Nephron progenitor cell (in vitro differentiated cells): ENCODE results near the gene LDLRAD3.
A peak's percentile ranks its signal among the peaks of the same experiment; 100 is the strongest.
"Not testable (repeated sequence)": the region's sequence is repeated elsewhere in the genome, so short reads cannot be mapped to it uniquely, and the experiment has no call there.

Experiments used
- DNase-seq: peaks from one replicate; pipeline ENCODE4 v3.0.0; 2021
- H3K27ac Mint-ChIP-seq: 2 replicates; pipeline ENCODE4 v1.8.0; 2021; ENCODE audit warnings: mild to moderate bottlenecking, moderate library complexity, mixed read lengths
- H3K27me3 Mint-ChIP-seq: 2 replicates; pipeline ENCODE4 v1.8.0; 2021; ENCODE audit warnings: mild to moderate bottlenecking, low read depth, mixed read lengths; ENCODE audit not compliant: poor library complexity
- H3K36me3 Mint-ChIP-seq: 2 replicates; pipeline ENCODE4 v1.8.0; 2021; ENCODE audit warnings: low read depth, mixed read lengths
- H3K4me1 Mint-ChIP-seq: 2 replicates; pipeline ENCODE4 v1.8.0; 2021; ENCODE audit warnings: mixed read lengths
- H3K4me3 Mint-ChIP-seq: 2 replicates; pipeline ENCODE4 v1.8.0; 2021; ENCODE audit warnings: mild to moderate bottlenecking, moderate library complexity, mixed read lengths
- H3K9me3 Mint-ChIP-seq: 2 replicates; pipeline ENCODE4 v1.8.0; 2021; ENCODE audit warnings: mild to moderate bottlenecking, moderate library complexity, mixed read lengths
- TF ChIP-seq, protein P1 (sequence below): fragments of 200-600 bp; sonication (generic); IDR thresholded peaks from 2 replicates; pipeline ENCODE4 v1.5.0; 2021; ENCODE audit warnings: antibody characterized with exemption

Gene LDLRAD3

GRCh38 chr11:36010010-36010740 lies 66.3 kb downstream of the LDLRAD3 start:
- TF ChIP-seq, protein P1, sequence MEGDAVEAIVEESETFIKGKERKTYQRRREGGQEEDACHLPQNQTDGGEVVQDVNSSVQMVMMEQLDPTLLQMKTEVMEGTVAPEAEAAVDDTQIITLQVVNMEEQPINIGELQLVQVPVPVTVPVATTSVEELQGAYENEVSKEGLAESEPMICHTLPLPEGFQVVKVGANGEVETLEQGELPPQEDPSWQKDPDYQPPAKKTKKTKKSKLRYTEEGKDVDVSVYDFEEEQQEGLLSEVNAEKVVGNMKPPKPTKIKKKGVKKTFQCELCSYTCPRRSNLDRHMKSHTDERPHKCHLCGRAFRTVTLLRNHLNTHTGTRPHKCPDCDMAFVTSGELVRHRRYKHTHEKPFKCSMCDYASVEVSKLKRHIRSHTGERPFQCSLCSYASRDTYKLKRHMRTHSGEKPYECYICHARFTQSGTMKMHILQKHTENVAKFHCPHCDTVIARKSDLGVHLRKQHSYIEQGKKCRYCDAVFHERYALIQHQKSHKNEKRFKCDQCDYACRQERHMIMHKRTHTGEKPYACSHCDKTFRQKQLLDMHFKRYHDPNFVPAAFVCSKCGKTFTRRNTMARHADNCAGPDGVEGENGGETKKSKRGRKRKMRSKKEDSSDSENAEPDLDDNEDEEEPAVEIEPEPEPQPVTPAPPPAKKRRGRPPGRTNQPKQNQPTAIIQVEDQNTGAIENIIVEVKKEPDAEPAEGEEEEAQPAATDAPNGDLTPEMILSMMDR: no peak
- peaks cover 45% of the 10 kb centered on the region for H3K4me1 Mint-ChIP-seq
- DNase-seq: no peak
- no peak overlapping the region for H3K4me3 Mint-ChIP-seq
- H3K9me3 Mint-ChIP-seq: peaks cover 10% of the 10 kb centered on the region
- peaks cover 4% of the 10 kb centered on the region for H3K27me3 Mint-ChIP-seq
- peaks cover 28% of the 10 kb centered on the region for H3K36me3 Mint-ChIP-seq
- no peak overlapping the region for H3K27ac Mint-ChIP-seq

DNA sequence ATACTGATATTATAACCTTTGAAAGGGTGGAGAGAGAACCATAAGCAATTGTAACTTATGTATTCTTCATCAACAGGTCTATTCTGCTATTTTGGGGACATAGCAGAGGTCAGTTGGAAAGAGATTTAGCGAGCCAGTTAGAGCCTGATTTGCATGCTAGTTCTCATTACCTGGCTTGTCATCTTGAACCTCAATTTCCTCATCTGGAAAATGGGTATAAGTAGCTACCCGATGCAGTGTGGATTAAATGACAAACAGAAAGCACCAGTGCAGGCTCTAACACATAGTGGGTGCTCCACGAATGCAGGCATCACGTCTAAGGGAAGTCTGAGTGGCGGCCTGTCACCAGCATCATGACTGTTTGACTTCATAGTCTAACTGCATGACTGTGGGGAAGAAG lies 67.7 kb downstream of the LDLRAD3 start:
- Mint-ChIP-seq H3K27me3 (peaks cover 4% of the 10 kb centered on the region), H3K9me3 (no peaks in the 10 kb centered on the region), H3K4me1 (peaks cover 54% of the 10 kb centered on the region), H3K4me3 (no peak overlapping the region), H3K27ac (no peak overlapping the region), H3K36me3 (peaks cover 19% of the 10 kb centered on the region)
- TF ChIP-seq, protein P1: no peak
- no peak for DNase-seq

DNA sequence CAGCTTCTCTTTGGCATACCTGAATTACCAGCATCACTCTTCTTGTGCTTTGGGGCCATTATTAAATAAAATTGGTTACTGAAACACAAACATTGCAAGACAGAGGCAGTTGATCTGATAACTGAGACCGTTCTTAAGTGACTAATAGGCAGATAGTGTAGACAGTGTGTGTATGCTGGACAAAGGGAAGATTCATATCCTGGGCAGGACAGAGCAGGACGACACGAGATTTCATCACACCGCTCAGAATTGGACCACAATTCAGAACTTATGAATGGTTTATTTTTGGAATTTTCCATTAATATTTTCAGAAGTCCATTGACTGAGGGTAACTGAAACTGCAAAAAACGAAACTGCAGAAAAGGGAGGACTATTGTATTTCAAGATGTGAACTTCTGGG lies 68.6 kb downstream of the LDLRAD3 start:
- Mint-ChIP-seq H3K27me3 (peaks cover 4% of the 10 kb centered on the region), H3K27ac (peak overlapping the region; percentile 20), H3K4me1 (peaks cover 48% of the 10 kb centered on the region), H3K9me3 (no peaks in the 10 kb centered on the region), H3K4me3 (no peak overlapping the region), H3K36me3 (peaks cover 19% of the 10 kb centered on the region)
- TF ChIP-seq, protein P1: no peak
- no peak for DNase-seq

GRCh38 chr11:36012979-36013378 lies 69.1 kb downstream of the LDLRAD3 start:
- TF ChIP-seq, protein P1: no peak
- no peaks in the 10 kb centered on the region for H3K9me3 Mint-ChIP-seq

DNA sequence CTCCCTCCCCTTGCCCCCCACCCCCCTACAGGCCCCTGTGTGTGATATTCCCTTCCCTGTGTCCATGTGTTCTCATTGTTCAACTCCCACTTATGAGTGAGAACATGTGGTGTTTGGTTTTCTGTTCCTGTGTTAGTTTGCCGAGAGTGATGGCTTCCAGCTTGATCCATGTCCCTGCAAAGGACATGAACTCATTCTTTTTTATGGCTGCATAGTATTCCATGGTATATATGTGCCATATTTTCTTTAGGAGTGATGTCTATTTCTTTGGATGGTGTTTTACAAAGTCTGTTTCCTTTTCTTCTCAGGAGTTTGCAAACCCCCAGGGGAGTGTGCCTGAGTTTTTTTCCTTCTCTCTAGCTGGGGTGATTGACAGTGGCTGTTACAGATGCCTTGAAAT lies 69.6 kb downstream of the LDLRAD3 start:
- not testable (repeated sequence) for H3K27me3 Mint-ChIP-seq, H3K27ac Mint-ChIP-seq, H3K9me3 Mint-ChIP-seq, H3K4me3 Mint-ChIP-seq, DNase-seq
- H3K4me1 Mint-ChIP-seq: peaks cover 39% of the 10 kb centered on the region
- peaks cover 21% of the 10 kb centered on the region for H3K36me3 Mint-ChIP-seq

More at GRCh38 chr11:36012979-36013378, 69.1 kb downstream of the LDLRAD3 start:
- Mint-ChIP-seq H3K4me1 (peaks cover 43% of the 10 kb centered on the region), H3K27ac (no peak overlapping the region), H3K4me3 (no peak overlapping the region), H3K36me3 (peaks cover 19% of the 10 kb centered on the region), H3K27me3 (peaks cover 4% of the 10 kb centered on the region)
- no peak for DNase-seq

GRCh38 chr11:36013950-36014897 lies 70.4 kb downstream of the LDLRAD3 start:
- H3K9me3 Mint-ChIP-seq: no peaks in the 10 kb centered on the region
- DNase-seq: no peak
- TF ChIP-seq, protein P1: no peak
- peaks cover 24% of the 10 kb centered on the region for H3K36me3 Mint-ChIP-seq
- H3K27ac Mint-ChIP-seq: peak overlapping the region; percentile 36
- H3K4me3 Mint-ChIP-seq: no peak overlapping the region
- peaks cover 39% of the 10 kb centered on the region for H3K4me1 Mint-ChIP-seq
- H3K27me3 Mint-ChIP-seq: peaks cover 4% of the 10 kb centered on the region
